HCT116 (cell line): ENCODE measurements around the gene PRKCA.
"Not testable (repeated sequence)": the region's sequence is repeated elsewhere in the genome, so short reads cannot be mapped to it uniquely, and the experiment has no call there.

Source experiments
- CEBPB ChIP-seq: IDR thresholded peaks from 2 replicates; pipeline ENCODE4 v1.6.1; 2012; ENCODE audit warnings: low read depth
- EZH2 ChIP-seq: fragments of 200-600 bp; sonication (generic); IDR thresholded peaks from 2 replicates; pipeline ENCODE4 v1.6.1; 2017; ENCODE audit warnings: antibody characterized with exemption, mixed run types
- EZH2phosphoT487 ChIP-seq: fragments of 200-600 bp; IDR thresholded peaks from 2 replicates; pipeline ENCODE4 v1.6.1; 2018; ENCODE audit warnings: antibody characterized with exemption, borderline replicate concordance
- JUND ChIP-seq: IDR thresholded peaks from 2 replicates; pipeline ENCODE4 v1.6.1; 2012
- MAX ChIP-seq: IDR thresholded peaks from 2 replicates; pipeline ENCODE4 v1.6.1; 2012
- POLR2A ChIP-seq: IDR thresholded peaks from 2 replicates; pipeline ENCODE4 v1.7.0; 2011; ENCODE audit warnings: borderline replicate concordance; ENCODE audit not compliant: insufficient read depth, insufficient read length; ENCODE audit errors: extremely low read depth
- POLR2AphosphoS5 ChIP-seq: IDR thresholded peaks from 2 replicates; pipeline ENCODE4 v1.6.1; 2011; ENCODE audit warnings: mild to moderate bottlenecking, low read depth, low read length, moderate library complexity
- TCF7L2 ChIP-seq: IDR thresholded peaks from 2 replicates; pipeline ENCODE4 v1.7.0; 2011; ENCODE audit warnings: borderline replicate concordance, inconsistent platforms; ENCODE audit not compliant: insufficient read depth, insufficient read length; ENCODE audit errors: extremely low read depth
- ZFX ChIP-seq: fragments of 450-650 bp; IDR thresholded peaks from 2 replicates; pipeline ENCODE4 v1.6.1; 2017
- TF ChIP-seq, protein P1 (sequence below), 3 experiments: fragments of 200-600 bp in 1 of 3; sonication (generic) in 1 of 3; IDR thresholded peaks in 2 of 3; conservative IDR thresholded peaks in 1 of 3; 2 replicates each; pipeline ENCODE4 v1.5.1; 2012 to 2017; ENCODE audit warnings: low read depth in 2 of 3, low read length in 2 of 3, antibody characterized with exemption in 1 of 3, borderline replicate concordance in 1 of 3, control low read depth in 1 of 3, mild to moderate bottlenecking in 1 of 3, mixed read lengths in 1 of 3, mixed run types in 1 of 3, moderate library complexity in 1 of 3; ENCODE audit not compliant: insufficient read depth in 1 of 3
- TF ChIP-seq, protein P2 (sequence below): IDR thresholded peaks from 2 replicates; pipeline ENCODE4 v1.6.1; 2012
- TF ChIP-seq, protein P3 (sequence below): IDR thresholded peaks from 2 replicates; pipeline ENCODE4 v1.6.1; 2012; ENCODE audit warnings: low read depth

DNA sequence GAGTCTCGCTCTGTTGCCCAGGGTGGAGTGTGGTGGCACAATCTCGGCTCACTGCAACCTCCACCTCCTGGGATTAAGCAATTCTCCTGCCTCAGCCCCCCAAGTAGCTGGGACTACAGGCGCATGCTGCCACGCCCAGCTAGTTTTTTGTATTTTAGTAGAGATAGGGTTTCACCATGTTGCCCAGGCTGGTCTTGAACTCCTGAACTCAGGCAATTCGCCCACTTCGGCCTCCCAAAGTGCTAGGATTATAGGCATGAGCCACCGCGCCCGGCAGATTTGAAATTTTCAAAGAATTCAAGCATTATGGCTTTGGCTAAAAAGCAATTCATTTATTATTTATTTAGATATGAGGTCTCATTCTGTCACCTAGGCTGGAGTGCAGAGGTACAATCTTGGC is 5.0 kb upstream of the PRKCA start:
- not testable (repeated sequence) for TF ChIP-seq EZH2, MAX, POLR2A, EZH2phosphoT487, CEBPB, TCF7L2, POLR2AphosphoS5, ZFX, JUND
- TF ChIP-seq, protein P1, sequence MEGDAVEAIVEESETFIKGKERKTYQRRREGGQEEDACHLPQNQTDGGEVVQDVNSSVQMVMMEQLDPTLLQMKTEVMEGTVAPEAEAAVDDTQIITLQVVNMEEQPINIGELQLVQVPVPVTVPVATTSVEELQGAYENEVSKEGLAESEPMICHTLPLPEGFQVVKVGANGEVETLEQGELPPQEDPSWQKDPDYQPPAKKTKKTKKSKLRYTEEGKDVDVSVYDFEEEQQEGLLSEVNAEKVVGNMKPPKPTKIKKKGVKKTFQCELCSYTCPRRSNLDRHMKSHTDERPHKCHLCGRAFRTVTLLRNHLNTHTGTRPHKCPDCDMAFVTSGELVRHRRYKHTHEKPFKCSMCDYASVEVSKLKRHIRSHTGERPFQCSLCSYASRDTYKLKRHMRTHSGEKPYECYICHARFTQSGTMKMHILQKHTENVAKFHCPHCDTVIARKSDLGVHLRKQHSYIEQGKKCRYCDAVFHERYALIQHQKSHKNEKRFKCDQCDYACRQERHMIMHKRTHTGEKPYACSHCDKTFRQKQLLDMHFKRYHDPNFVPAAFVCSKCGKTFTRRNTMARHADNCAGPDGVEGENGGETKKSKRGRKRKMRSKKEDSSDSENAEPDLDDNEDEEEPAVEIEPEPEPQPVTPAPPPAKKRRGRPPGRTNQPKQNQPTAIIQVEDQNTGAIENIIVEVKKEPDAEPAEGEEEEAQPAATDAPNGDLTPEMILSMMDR (IDR thresholded peaks at IDR 0.05 in 2 of 3, conservative IDR thresholded peaks at IDR 0.05 in 1 of 3; ENCODE audit: borderline replicate concordance in 1 of 3, insufficient read depth in 1 of 3, low read depth in 2 of 3, low read length in 2 of 3): not testable (repeated sequence)
- TF ChIP-seq, protein P2, sequence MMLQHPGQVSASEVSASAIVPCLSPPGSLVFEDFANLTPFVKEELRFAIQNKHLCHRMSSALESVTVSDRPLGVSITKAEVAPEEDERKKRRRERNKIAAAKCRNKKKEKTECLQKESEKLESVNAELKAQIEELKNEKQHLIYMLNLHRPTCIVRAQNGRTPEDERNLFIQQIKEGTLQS: not testable (repeated sequence)
- TF ChIP-seq, protein P3, sequence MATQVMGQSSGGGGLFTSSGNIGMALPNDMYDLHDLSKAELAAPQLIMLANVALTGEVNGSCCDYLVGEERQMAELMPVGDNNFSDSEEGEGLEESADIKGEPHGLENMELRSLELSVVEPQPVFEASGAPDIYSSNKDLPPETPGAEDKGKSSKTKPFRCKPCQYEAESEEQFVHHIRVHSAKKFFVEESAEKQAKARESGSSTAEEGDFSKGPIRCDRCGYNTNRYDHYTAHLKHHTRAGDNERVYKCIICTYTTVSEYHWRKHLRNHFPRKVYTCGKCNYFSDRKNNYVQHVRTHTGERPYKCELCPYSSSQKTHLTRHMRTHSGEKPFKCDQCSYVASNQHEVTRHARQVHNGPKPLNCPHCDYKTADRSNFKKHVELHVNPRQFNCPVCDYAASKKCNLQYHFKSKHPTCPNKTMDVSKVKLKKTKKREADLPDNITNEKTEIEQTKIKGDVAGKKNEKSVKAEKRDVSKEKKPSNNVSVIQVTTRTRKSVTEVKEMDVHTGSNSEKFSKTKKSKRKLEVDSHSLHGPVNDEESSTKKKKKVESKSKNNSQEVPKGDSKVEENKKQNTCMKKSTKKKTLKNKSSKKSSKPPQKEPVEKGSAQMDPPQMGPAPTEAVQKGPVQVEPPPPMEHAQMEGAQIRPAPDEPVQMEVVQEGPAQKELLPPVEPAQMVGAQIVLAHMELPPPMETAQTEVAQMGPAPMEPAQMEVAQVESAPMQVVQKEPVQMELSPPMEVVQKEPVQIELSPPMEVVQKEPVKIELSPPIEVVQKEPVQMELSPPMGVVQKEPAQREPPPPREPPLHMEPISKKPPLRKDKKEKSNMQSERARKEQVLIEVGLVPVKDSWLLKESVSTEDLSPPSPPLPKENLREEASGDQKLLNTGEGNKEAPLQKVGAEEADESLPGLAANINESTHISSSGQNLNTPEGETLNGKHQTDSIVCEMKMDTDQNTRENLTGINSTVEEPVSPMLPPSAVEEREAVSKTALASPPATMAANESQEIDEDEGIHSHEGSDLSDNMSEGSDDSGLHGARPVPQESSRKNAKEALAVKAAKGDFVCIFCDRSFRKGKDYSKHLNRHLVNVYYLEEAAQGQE: not testable (repeated sequence)
